CD4-positive, alpha-beta T cell (primary cell): Measurements from ENCODE around the gene GSK3A. TPM values are rescaled to one million over a fixed set of nuclear protein-coding genes. Genes with fewer than 3 reads are reported as not detected.

Experiments
- ATAC-seq: fragments of 200-7000 bp; cut with Tn5 transposase; one replicate; pipeline ENCODE4 v1.10.0; 2022; ENCODE audit warnings: mild to moderate bottlenecking; ENCODE audit not compliant: poor library complexity
- CTCF ChIA-PET: fragments of 350-600 bp; sonication (Branson Sonifier 250); formaldehyde crosslinking; loops from one replicate; lab custom pipeline; 2021; ENCODE audit warnings: antibody characterized with exemption, inconsistent platforms; lab: Charles Lee
- POLR2A ChIA-PET: fragments of 350-600 bp; sonication (Branson Sonifier 250); formaldehyde crosslinking; loops from one replicate; lab custom pipeline; 2021; ENCODE audit warnings: antibody characterized with exemption, inconsistent platforms; lab: Charles Lee
- DNase-seq, 14 experiments: peaks; one replicate each; pipeline ENCODE4 v3.0.0-alpha.2; 2013 to 2020; ENCODE audit warnings: mixed read lengths in 2 of 14
- H3K27ac ChIP-seq, 2 donors: one replicate each; pipeline versions ENCODE4 v1.5.1 to v1.7.0; 2013; ENCODE audit warnings: low read length in 2 of 2, low read depth in 1 of 2, mild to moderate bottlenecking in 1 of 2
- H3K27me3 ChIP-seq, 2 experiments: 1 replicate in 1 of 2; 2 replicates in 1 of 2; pipeline versions ENCODE4 v1.6.1 to v1.7.0; 2013; ENCODE audit warnings: low read length in 2 of 2, control low read depth in 1 of 2, mild to moderate bottlenecking in 1 of 2, moderate library complexity in 1 of 2; ENCODE audit not compliant: insufficient read depth in 2 of 2, control insufficient read depth in 1 of 2
- H3K36me3 ChIP-seq: one replicate; pipeline ENCODE4 v1.6.1; 2013; ENCODE audit warnings: low read length, control low read depth; ENCODE audit not compliant: insufficient read depth
- H3K4me1 ChIP-seq: one replicate; pipeline ENCODE4 v1.6.1; 2013; ENCODE audit warnings: low read length, control low read depth; ENCODE audit not compliant: insufficient read depth
- H3K4me3 ChIP-seq: one replicate; pipeline ENCODE4 v1.5.1; 2013; ENCODE audit warnings: mild to moderate bottlenecking, low read length, moderate library complexity
- H3K9me3 ChIP-seq, 2 experiments: 1 replicate in 1 of 2; 2 replicates in 1 of 2; pipeline versions ENCODE4 v1.6.1 to v1.7.0; 2013; ENCODE audit warnings: low read length in 2 of 2, mild to moderate bottlenecking in 2 of 2, control low read depth in 1 of 2, moderate library complexity in 1 of 2; ENCODE audit not compliant: control insufficient read depth in 1 of 2, insufficient read depth in 1 of 2
- H3K27ac Mint-ChIP-seq: one replicate; pipeline ENCODE4 v1.8.0; 2020; ENCODE audit warnings: mixed read lengths
- H3K27me3 Mint-ChIP-seq: one replicate; pipeline ENCODE4 v1.8.0; 2021; ENCODE audit warnings: mixed read lengths
- H3K36me3 Mint-ChIP-seq: one replicate; pipeline ENCODE4 v1.8.0; 2021; ENCODE audit warnings: low read depth, mixed read lengths
- H3K4me1 Mint-ChIP-seq: one replicate; pipeline ENCODE4 v1.8.0; 2021; ENCODE audit warnings: low read depth, mixed read lengths
- H3K4me3 Mint-ChIP-seq: one replicate; pipeline ENCODE4 v1.8.0; 2020; ENCODE audit warnings: mild to moderate bottlenecking, mixed read lengths
- H3K9me3 Mint-ChIP-seq: one replicate; pipeline ENCODE4 v1.8.0; 2020; ENCODE audit warnings: mixed read lengths
- CTCF ChIP-seq: fragments of 200-600 bp; IDR thresholded peaks from one replicate; pipeline ENCODE4 v1.8.0; 2022; ENCODE audit warnings: antibody characterized with exemption, mild to moderate bottlenecking
- intact Hi-C, 2 experiments: fragments of 100-400 bp; cut with DNase I in 1 of 2; cut with micrococcal nuclease in 1 of 2; formaldehyde crosslinking; loops; one replicate each; pipeline versions ENCODE4 v1.15.1 to v1.9.0; 2023 to 2025; cut with DNase I, micrococcal nuclease
- total RNA-seq, 174 experiments: library from RNA in 2 of 174; stranded (reverse) in 2 of 174; gene quantifications; one replicate each; pipeline ENCODE4 v1.2.3 and lab custom pipeline; 2021 to 2026

Gene GSK3A
- total RNA-seq, 2 experiments from 2014 or later = 13.6 to 13.9 TPM

GRCh38 chr19:42208612-42209011 is 33.8 kb downstream of the GSK3A start:
- H3K36me3 Mint-ChIP-seq = peaks cover 91% of the 10 kb centered on the region
- Histone ChIP-seq H3K27me3 (no peaks in the 10 kb centered on the region), H3K27ac (no peak overlapping the region), H3K36me3 (peaks cover 93% of the 10 kb centered on the region), H3K4me1 (peaks cover 88% of the 10 kb centered on the region), H3K4me3 (no peak overlapping the region), H3K9me3 (no peaks in the 10 kb centered on the region)
- H3K9me3 Mint-ChIP-seq = no peaks in the 10 kb centered on the region
- no peak overlapping the region for H3K4me3 Mint-ChIP-seq
- no peak for ATAC-seq
- intact Hi-C loops = no loop called here
- no peak for DNase-seq
- no peak for TF ChIP-seq CTCF
- peaks cover 67% of the 10 kb centered on the region for H3K4me1 Mint-ChIP-seq
- ChIA-PET POLR2A (no interaction called here), CTCF (no interaction called here)
- peak overlapping the region; percentile 89 for H3K27ac Mint-ChIP-seq
- H3K27me3 Mint-ChIP-seq = no peaks in the 10 kb centered on the region

- H3K27ac ChIP-seq = peak overlapping the region; percentile 12 to 50
- no peaks in the 10 kb centered on the region for H3K27me3 ChIP-seq
- Mint-ChIP-seq H3K4me3 (peak overlapping the region; percentile 70), H3K4me1 (peaks cover 67% of the 10 kb centered on the region), H3K27ac (peak overlapping the region; percentile 89), H3K27me3 (no peaks in the 10 kb centered on the region), H3K36me3 (peaks cover 91% of the 10 kb centered on the region), H3K9me3 (no peaks in the 10 kb centered on the region)
- no peak overlapping the region for H3K4me3 ChIP-seq
- DNase-seq (peak in 4 of 14 experiments; percentile 26 to 69 (median 48)), ATAC-seq (peak; percentile 62)
- peaks cover 93% of the 10 kb centered on the region for H3K36me3 ChIP-seq
- intact Hi-C loops = no loop called here
- no peak for TF ChIP-seq CTCF
- POLR2A ChIA-PET = interaction anchor here (0.9 kb wide), 1 partner anchor 9 kb away, joined by 3 read pairs; the partner anchor contains the start of gene DEDD2
- H3K9me3 ChIP-seq = no peaks in the 10 kb centered on the region
- peaks cover 89% of the 10 kb centered on the region for H3K4me1 ChIP-seq
- CTCF ChIA-PET = interaction anchor here (1.3 kb wide), 1 partner anchor 72 kb away, joined by 4 read pairs; no protein-coding TSS in a partner anchor
These were observed 34.6 kb downstream of the GSK3A start for GRCh38 chr19:42207767-42208271.

DNA sequence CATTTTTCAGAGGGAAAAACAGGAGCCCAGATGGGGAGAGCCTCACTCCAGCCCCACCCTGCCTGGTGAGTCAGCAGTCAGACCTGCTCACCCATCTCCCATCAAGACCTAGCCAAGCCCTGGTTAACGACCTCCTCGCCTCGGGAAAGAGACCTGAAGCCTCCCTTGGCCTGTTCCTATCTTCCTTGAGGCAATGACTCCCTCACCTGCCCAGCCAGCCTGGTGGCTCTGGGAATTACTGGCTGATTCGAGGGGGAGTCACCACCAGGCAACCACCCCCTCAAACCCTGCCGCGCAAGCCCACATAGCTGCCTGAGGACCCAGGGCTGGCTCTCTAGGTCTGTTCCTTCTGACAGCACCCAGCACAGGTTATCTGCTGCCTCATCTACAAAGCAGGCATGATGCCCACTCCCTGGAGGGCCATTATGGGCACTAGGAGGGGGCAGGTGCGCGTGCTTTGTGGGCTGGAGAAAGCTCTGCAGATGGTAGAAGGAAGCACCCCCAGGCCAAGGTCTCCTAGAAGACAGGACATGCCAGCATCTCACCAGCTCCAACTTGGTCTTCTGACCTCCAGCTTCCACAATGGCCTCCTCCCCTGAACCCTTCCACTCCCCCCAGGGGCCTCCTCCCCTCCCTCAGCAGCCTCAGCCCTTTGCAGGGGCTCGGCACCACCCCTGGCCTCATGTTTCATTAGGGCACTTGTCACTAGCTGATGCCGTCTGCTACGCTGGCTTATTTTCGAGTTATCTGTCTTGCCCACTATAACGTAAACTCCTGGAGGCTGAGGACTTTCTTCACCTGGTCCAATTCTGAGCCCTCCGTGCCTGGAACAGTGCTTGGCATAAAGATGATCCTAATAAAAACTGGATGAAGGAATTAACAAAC is 35.3 kb downstream of the GSK3A start:
- TF ChIP-seq CTCF = no peak
- peak overlapping the region; percentile 70 for H3K4me3 Mint-ChIP-seq
- peak; percentile 12 for ATAC-seq
- intact Hi-C loops = no loop called here
- Histone ChIP-seq H3K4me1 (peaks cover 89% of the 10 kb centered on the region), H3K36me3 (peaks cover 92% of the 10 kb centered on the region), H3K9me3 (no peaks in the 10 kb centered on the region), H3K4me3 (no peak overlapping the region), H3K27ac (peak overlapping the region in 1 of 2 donors; percentile 50), H3K27me3 (no peaks in the 10 kb centered on the region)
- H3K27ac Mint-ChIP-seq = peak overlapping the region; percentile 89
- DNase-seq = no peak
- H3K9me3 Mint-ChIP-seq = no peaks in the 10 kb centered on the region
- CTCF ChIA-PET = interaction anchor here (1.3 kb wide), 1 partner anchor 73 kb away, joined by 4 read pairs; no protein-coding TSS in a partner anchor
- POLR2A ChIA-PET = interaction anchor here (0.9 kb wide), 1 partner anchor 10 kb away, joined by 3 read pairs; the partner anchor contains the start of gene DEDD2
- H3K4me1 Mint-ChIP-seq = peaks cover 68% of the 10 kb centered on the region
- H3K27me3 Mint-ChIP-seq = no peaks in the 10 kb centered on the region
- H3K36me3 Mint-ChIP-seq = peaks cover 91% of the 10 kb centered on the region
